Gastroesophageal sphincter (tissue), 4 donors: ENCODE data around the gene STX1A. TPM values are rescaled to one million over a fixed set of nuclear protein-coding genes. Genes with fewer than 3 reads are reported as not detected.

Source experiments
- ATAC-seq: fragments of 150-250 bp; one replicate; pipeline ENCODE4 v1.9.1; 2016; ENCODE audit warnings: mild to moderate bottlenecking, moderate library complexity
- H3K27ac ChIP-seq, 4 donors: fragments of 200-600 bp; sonication (generic) in 3 of 4; 1 replicate in 3 of 4; 2 replicates in 1 of 4; pipeline ENCODE4 v1.5.1; 2016 to 2019
- H3K27me3 ChIP-seq: fragments of 200-600 bp; sonication (generic); one replicate; pipeline ENCODE4 v1.5.1; 2019
- H3K36me3 ChIP-seq, 2 donors: fragments of 200-600 bp; sonication (generic); one replicate each; pipeline ENCODE4 v1.5.1; 2019; ENCODE audit warnings: control low read depth in 1 of 2
- H3K4me1 ChIP-seq, 3 donors: fragments of 200-600 bp; sonication (generic); 1 replicate in 2 of 3; 2 replicates in 1 of 3; pipeline ENCODE4 v1.5.1; 2016 to 2019; ENCODE audit warnings: control low read depth in 2 of 3
- H3K4me3 ChIP-seq, 2 donors: fragments of 200-600 bp; sonication (generic); one replicate each; pipeline ENCODE4 v1.5.1; 2019; ENCODE audit warnings: mild to moderate bottlenecking in 1 of 2, moderate library complexity in 1 of 2
- H3K9me3 ChIP-seq, 3 donors: fragments of 200-600 bp; sonication (generic); one replicate each; pipeline ENCODE4 v1.5.1; 2017 to 2019; ENCODE audit warnings: control low read depth in 2 of 3
- EP300 ChIP-seq: sonication (generic); formaldehyde crosslinking; IDR thresholded peaks from one replicate; pipeline ENCODE4 v1.6.1; 2017; ENCODE audit warnings: antibody characterized with exemption, mild to moderate bottlenecking
- POLR2A ChIP-seq, 2 donors: fragments of 450-650 bp; IDR thresholded peaks; one replicate each; pipeline ENCODE4 v1.6.1; 2017; ENCODE audit warnings: antibody characterized with exemption in 2 of 2, mild to moderate bottlenecking in 2 of 2, moderate library complexity in 1 of 2
- POLR2AphosphoS5 ChIP-seq: sonication (generic); formaldehyde crosslinking; IDR thresholded peaks from one replicate; pipeline ENCODE4 v1.6.1; 2017; ENCODE audit warnings: antibody characterized with exemption
- WGBS, 2 donors: methylation state at CpG; one replicate each; pipeline ENCODE4 v1.1.5; 2018; ENCODE audit warnings: low coverage in 1 of 2; 5-methylcytosine and 5-hydroxymethylcytosine counted together
- total RNA-seq, 4 donors: library from RNA; depleted of rRNA; stranded (reverse); fragments of >200 nt; gene quantifications; one replicate each; pipeline ENCODE4 v1.1.0, GENCODE V29; 2016
- TF ChIP-seq, protein P1 (sequence below), 4 experiments: fragments of 200-600 bp in 2 of 4; fragments of 450-650 bp in 2 of 4; sonication (generic) in 1 of 4; IDR thresholded peaks; one replicate each; pipeline ENCODE4 v1.5.1; 2017 to 2019; ENCODE audit warnings: antibody characterized with exemption in 4 of 4, mild to moderate bottlenecking in 2 of 4, moderate library complexity in 2 of 4

STX1A gene
- total RNA-seq, 4 donors from 2014 or later = 9.6 to 24.0 (median 15.2) TPM

GRCh38 chr7:73706126-73707044, 13.1 kb downstream of the STX1A start:
- H3K27ac ChIP-seq = no peak overlapping the region
- ATAC-seq = no peak
- no peak overlapping the region for H3K4me3 ChIP-seq
- TF ChIP-seq, protein P1, sequence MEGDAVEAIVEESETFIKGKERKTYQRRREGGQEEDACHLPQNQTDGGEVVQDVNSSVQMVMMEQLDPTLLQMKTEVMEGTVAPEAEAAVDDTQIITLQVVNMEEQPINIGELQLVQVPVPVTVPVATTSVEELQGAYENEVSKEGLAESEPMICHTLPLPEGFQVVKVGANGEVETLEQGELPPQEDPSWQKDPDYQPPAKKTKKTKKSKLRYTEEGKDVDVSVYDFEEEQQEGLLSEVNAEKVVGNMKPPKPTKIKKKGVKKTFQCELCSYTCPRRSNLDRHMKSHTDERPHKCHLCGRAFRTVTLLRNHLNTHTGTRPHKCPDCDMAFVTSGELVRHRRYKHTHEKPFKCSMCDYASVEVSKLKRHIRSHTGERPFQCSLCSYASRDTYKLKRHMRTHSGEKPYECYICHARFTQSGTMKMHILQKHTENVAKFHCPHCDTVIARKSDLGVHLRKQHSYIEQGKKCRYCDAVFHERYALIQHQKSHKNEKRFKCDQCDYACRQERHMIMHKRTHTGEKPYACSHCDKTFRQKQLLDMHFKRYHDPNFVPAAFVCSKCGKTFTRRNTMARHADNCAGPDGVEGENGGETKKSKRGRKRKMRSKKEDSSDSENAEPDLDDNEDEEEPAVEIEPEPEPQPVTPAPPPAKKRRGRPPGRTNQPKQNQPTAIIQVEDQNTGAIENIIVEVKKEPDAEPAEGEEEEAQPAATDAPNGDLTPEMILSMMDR (IDR thresholded peaks at IDR 0.05) = no peak
- TF ChIP-seq POLR2A (IDR thresholded peaks at IDR 0.05) (no peak), EP300 (no peak), POLR2AphosphoS5 (no peak)
- peaks cover 0 to 25% (median 7%) of the 10 kb centered on the region in 3 donors for H3K4me1 ChIP-seq
- no peaks in the 10 kb centered on the region for H3K27me3 ChIP-seq
- WGBS, 2 donors = 74% methylated on average over 4 of the region's 25 CpGs; no CpG with 5 or more reads in 1 of the 2 donors
- no peaks in the 10 kb centered on the region for H3K9me3 ChIP-seq
- peaks cover 0 to 60% of the 10 kb centered on the region in 2 donors for H3K36me3 ChIP-seq

- Histone ChIP-seq H3K27ac (no peak overlapping the region), H3K4me1 (peaks cover 0 to 22% (median 7%) of the 10 kb centered on the region in 3 donors), H3K4me3 (no peak overlapping the region), H3K27me3 (no peaks in the 10 kb centered on the region), H3K9me3 (no peaks in the 10 kb centered on the region), H3K36me3 (peaks cover 0 to 68% of the 10 kb centered on the region in 2 donors)
- TF ChIP-seq POLR2A (IDR thresholded peaks at IDR 0.05) (no peak), POLR2AphosphoS5 (no peak)
- TF ChIP-seq, protein P1 (IDR thresholded peaks at IDR 0.05) = no peak
- no peak for ATAC-seq
- WGBS, 2 donors = 100% methylated on average over 1 of the region's 10 CpGs; no CpG with 5 or more reads in 1 of the 2 donors
Measured at GRCh38 chr7:73705551-73705920, 13.9 kb downstream of the STX1A start.

- Histone ChIP-seq H3K27me3 (no peaks in the 10 kb centered on the region), H3K9me3 (no peaks in the 10 kb centered on the region), H3K36me3 (peaks cover 0 to 74% of the 10 kb centered on the region in 2 donors), H3K27ac (no peak overlapping the region), H3K4me1 (peaks cover 0 to 22% (median 7%) of the 10 kb centered on the region in 3 donors), H3K4me3 (no peak overlapping the region)
- TF ChIP-seq POLR2AphosphoS5 (no peak), EP300 (no peak), POLR2A (IDR thresholded peaks at IDR 0.05) (no peak)
- TF ChIP-seq, protein P1 (IDR thresholded peaks at IDR 0.05) = no peak
- 85 to 97% methylated on average over 4 to 7 of the region's 23 CpGs for WGBS, 2 donors
- ATAC-seq = no peak
Measured at GRCh38 chr7:73704640-73705550, 14.6 kb downstream of the STX1A start.

DNA sequence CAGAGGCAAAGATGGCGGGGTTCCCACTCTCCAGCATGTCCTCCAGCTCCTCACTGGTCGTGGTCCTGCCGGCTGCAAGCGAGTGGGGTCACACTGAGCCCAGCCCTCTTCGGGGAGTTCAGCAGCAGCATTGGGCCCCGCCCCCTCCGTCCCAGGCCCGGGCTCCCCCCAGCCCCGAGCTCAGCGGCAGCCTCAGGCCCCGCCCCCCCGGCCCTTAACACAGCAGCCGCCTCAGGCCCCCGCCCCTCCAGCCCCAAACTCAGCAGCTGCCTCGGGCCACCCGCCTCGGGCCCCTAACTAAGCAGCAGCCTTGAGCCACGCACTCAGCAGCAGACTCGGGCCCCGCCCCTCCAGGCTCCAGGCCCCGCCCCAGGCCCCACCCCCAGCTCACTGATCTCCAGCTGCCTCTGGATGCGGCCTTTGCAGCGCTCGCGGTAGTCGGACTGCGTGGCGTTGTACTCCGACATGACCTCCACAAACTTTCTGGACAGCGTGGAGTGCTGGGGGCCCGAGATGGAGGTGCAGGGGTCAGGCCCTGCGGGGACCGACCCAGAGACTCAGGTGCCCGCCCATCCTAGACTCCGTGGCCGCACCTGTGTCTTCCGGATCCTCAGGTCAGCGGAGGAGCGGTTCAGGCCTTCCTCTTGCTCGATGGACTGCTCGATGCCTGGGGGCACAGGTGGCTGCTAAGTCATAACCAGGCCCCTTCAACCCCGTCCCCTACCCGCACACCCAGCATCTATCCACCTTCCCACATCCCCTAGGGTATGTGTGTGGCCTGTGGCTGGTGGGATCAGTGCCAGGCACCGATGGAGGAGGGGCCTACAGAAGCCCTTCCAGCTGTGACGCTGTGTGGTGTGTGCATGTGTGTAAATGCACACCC, 15.5 kb downstream of the STX1A start:
- TF ChIP-seq EP300 (no peak), POLR2AphosphoS5 (no peak), POLR2A (IDR thresholded peaks at IDR 0.05) (no peak)
- TF ChIP-seq, protein P1 (IDR thresholded peaks at IDR 0.05) = no peak
- H3K4me3 ChIP-seq = peak overlapping the region in 1 of 2 donors; percentile 43
- no peak overlapping the region for H3K27ac ChIP-seq
- ATAC-seq = peak; percentile 69
- H3K27me3 ChIP-seq = no peaks in the 10 kb centered on the region
- WGBS, 2 donors = 0 to 33% methylated on average over 1 to 2 of the region's 45 CpGs
- peaks cover 0 to 83% of the 10 kb centered on the region in 2 donors for H3K36me3 ChIP-seq
- H3K4me1 ChIP-seq = peaks cover 0 to 22% (median 7%) of the 10 kb centered on the region in 3 donors
- no peaks in the 10 kb centered on the region for H3K9me3 ChIP-seq
